H1 (cell line): ENCODE results near the gene SV2B.

ENCODE experiments used
- CHD1 ChIP-seq: IDR thresholded peaks from 2 replicates; pipeline ENCODE4 v1.6.1; 2012; ENCODE audit warnings: low read depth, low read length, improper control_type of control experiment
- EP300 ChIP-seq, 2 experiments: IDR thresholded peaks; 1 replicate in 1 of 2; 2 replicates in 1 of 2; pipeline ENCODE4 v1.6.1; 2011 to 2012; ENCODE audit warnings: low read depth in 2 of 2, low read length in 2 of 2, mild to moderate bottlenecking in 2 of 2, borderline replicate concordance in 1 of 2, inconsistent platforms in 1 of 2, moderate library complexity in 1 of 2
- MAFK ChIP-seq: IDR thresholded peaks from 2 replicates; pipeline ENCODE4 v1.6.1; 2012; ENCODE audit warnings: low read depth, mild to moderate bottlenecking, improper control_type of control experiment, low read length
- TAF1 ChIP-seq: IDR thresholded peaks from 2 replicates; pipeline ENCODE4 v1.6.1; 2011; ENCODE audit warnings: mild to moderate bottlenecking, low read depth, low read length
- TBP ChIP-seq: IDR thresholded peaks from 2 replicates; pipeline ENCODE4 v1.6.1; 2011; ENCODE audit warnings: low read depth, low read length, improper control_type of control experiment
- ZNF274 ChIP-seq: IDR thresholded peaks from 2 replicates; pipeline ENCODE4 v1.7.0; 2012; ENCODE audit warnings: low read length, borderline replicate concordance; ENCODE audit errors: extremely low read depth
- TF ChIP-seq, protein P1 (sequence below), 3 experiments: IDR thresholded peaks; 1 replicate in 2 of 3; 2 replicates in 1 of 3; pipeline versions ENCODE4 v1.5.1 to v1.6.1; 2011; ENCODE audit warnings: low read length in 3 of 3, mild to moderate bottlenecking in 3 of 3, inconsistent platforms in 2 of 3, low read depth in 1 of 3, moderate library complexity in 1 of 3; ENCODE audit not compliant: insufficient read depth in 1 of 3; ENCODE audit errors: control extremely low read depth in 1 of 3

DNA sequence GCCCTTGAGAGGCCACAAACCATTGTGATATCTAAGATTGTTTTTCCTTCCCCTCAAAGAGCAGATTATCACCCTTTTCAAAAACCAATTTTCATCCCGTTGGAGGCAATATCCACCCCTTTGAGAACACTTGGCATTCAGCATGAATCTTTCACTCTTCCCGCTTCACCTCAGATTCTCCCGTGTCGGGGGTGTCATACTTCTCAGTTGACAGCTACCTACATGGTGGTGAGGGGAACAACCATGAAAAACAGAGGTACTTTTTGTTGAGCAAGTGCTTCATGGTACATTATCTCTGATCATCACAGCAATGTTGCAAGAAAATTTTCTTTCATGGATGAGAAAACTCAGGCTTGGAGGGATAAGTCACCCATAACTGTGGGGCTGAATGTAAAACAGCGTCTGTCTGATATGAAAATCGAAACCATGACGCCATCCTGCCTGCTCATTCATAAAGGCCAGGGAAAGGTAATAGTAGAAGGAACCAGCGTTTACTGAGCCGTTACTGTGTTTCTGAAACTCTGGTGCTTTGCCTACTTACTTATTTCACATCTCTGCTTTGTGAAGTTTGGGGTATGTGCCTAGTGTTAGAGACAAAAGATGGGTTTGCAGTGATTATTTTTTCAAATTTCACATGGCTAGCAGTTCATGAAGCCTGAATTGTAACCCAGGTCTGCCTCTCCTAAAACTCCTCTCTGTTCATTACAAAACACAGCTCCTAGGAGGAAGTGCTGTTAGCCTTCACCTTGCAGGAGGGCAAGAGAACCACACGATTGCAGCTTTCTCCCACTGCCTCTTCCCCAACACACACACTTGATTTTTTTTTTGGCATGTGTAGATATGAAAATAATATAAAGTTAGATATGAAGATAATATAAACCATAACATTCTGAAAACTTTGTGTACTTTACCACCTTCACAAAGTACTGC lies 35.4 kb downstream of the SV2B start:
- no peak for TF ChIP-seq EP300 (IDR thresholded peaks at IDR 0.05; ENCODE audit: borderline replicate concordance in 1 of 2, low read depth in 2 of 2, low read length in 2 of 2)
- TF ChIP-seq, protein P1, sequence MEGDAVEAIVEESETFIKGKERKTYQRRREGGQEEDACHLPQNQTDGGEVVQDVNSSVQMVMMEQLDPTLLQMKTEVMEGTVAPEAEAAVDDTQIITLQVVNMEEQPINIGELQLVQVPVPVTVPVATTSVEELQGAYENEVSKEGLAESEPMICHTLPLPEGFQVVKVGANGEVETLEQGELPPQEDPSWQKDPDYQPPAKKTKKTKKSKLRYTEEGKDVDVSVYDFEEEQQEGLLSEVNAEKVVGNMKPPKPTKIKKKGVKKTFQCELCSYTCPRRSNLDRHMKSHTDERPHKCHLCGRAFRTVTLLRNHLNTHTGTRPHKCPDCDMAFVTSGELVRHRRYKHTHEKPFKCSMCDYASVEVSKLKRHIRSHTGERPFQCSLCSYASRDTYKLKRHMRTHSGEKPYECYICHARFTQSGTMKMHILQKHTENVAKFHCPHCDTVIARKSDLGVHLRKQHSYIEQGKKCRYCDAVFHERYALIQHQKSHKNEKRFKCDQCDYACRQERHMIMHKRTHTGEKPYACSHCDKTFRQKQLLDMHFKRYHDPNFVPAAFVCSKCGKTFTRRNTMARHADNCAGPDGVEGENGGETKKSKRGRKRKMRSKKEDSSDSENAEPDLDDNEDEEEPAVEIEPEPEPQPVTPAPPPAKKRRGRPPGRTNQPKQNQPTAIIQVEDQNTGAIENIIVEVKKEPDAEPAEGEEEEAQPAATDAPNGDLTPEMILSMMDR (IDR thresholded peaks at IDR 0.05; ENCODE audit: control extremely low read depth in 1 of 3, insufficient read depth in 1 of 3, low read depth in 1 of 3, low read length in 3 of 3), result no peak
- TF ChIP-seq CHD1, result no peak
- TF ChIP-seq ZNF274, result no peak
- no peak for TF ChIP-seq TBP
- no peak for TF ChIP-seq TAF1
- TF ChIP-seq MAFK, result no peak
